Loucy (cell line): ENCODE measurements around the gene TMCC3.

Source experiments
- EZH2phosphoT487 ChIP-seq: fragments of 200-600 bp; IDR thresholded peaks from 2 replicates; pipeline ENCODE4 v1.6.1; 2018; ENCODE audit warnings: antibody characterized with exemption, mild to moderate bottlenecking, moderate library complexity, borderline replicate concordance
- TF ChIP-seq, protein P1 (sequence below): fragments of 200-600 bp; sonication (generic); conservative IDR thresholded peaks from 2 replicates; pipeline ENCODE4 v1.5.1; 2014; ENCODE audit warnings: mild to moderate bottlenecking, antibody characterized with exemption, low read length

DNA sequence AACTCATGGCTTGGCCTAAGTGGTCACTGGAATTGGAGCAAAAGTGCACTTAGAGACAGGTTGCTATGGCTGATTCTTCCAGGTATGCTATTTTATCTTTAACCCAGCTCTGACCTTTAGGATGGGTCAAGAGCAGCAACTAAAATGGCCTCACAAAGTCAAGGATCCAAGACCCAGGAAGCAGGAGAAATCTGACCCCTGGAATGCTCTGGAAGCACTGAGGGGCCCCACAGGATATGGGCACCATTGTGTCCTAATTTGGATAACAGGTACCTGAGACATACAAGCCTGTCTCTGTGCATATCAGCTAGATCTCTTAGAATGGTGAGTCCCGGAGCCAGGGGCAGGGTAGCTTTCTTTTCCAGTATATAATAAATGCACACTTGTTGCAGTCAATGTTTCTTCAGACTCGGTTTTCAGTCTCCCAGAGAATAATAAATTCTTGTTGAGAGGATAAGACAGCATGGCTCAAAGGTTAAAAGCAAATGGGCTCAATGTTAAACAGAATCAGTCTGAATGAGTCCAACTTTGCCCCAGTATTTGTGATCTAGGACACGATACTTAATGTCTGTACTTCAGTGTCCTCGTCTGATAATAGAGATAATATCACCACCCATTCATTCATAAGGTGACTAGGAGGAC is 29.3 kb upstream of the TMCC3 start:
- TF ChIP-seq, protein P1, sequence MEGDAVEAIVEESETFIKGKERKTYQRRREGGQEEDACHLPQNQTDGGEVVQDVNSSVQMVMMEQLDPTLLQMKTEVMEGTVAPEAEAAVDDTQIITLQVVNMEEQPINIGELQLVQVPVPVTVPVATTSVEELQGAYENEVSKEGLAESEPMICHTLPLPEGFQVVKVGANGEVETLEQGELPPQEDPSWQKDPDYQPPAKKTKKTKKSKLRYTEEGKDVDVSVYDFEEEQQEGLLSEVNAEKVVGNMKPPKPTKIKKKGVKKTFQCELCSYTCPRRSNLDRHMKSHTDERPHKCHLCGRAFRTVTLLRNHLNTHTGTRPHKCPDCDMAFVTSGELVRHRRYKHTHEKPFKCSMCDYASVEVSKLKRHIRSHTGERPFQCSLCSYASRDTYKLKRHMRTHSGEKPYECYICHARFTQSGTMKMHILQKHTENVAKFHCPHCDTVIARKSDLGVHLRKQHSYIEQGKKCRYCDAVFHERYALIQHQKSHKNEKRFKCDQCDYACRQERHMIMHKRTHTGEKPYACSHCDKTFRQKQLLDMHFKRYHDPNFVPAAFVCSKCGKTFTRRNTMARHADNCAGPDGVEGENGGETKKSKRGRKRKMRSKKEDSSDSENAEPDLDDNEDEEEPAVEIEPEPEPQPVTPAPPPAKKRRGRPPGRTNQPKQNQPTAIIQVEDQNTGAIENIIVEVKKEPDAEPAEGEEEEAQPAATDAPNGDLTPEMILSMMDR = no peak
- no peak for TF ChIP-seq EZH2phosphoT487
